ENCODE data around the gene PKNOX2.
"Not testable (repeated sequence)": the region's sequence is repeated elsewhere in the genome, so short reads cannot be mapped to it uniquely, and the experiment has no call there.

PKNOX2 gene

GRCh38 chr11:125201525-125202141 is 37.1 kb downstream of the PKNOX2 start:
- no peak for DNase-seq (ENCODE audit: low spot score)

- no peak for DNase-seq (ENCODE audit: low spot score)
Measured at GRCh38 chr11:125202362-125202880, 37.9 kb downstream of the PKNOX2 start.

GRCh38 chr11:125202977-125203376 is 38.4 kb downstream of the PKNOX2 start:
- DNase-seq (ENCODE audit: low spot score): no peak

GRCh38 chr11:125207866-125208425 is 43.4 kb downstream of the PKNOX2 start:
- DNase-seq (ENCODE audit: low spot score): no peak

- no peak for DNase-seq (ENCODE audit: low spot score)
Measured at GRCh38 chr11:125210066-125210465, 45.5 kb downstream of the PKNOX2 start.

DNA sequence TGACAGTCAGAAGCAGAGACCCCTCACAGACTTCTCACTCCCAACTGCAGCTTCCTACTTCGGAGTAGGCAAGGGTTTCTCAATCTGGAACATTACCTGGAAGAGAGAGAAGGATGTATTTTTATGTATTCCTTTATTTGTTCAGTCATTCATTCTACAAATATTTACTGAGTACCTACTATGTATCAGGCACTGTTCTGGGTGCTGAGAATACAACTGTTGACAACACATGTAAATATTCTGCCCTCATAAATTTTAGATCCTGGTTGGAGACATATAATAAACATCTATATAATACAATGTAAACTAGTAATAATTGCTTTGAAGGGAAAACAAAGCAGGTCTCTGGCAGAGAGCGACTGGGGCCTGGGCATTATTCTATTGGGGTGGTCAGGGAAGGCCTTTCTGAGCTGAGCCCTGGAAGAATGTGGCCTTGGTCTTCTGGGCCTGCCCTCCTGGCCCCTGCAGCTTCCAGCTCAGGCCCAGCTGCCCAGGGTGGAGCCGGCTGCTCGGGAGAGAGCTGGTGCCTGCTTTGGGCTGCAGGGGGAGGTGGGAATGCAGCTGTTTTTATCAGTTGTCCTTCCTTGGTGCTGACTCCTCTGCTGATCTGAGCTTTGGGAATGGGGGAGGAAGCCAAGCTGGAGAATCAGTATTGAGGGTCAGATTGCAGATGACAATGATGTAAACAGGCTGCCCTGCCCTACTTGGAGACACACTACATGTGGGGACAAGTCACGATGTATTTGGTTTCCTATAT is 46.8 kb downstream of the PKNOX2 start:
- no peak for DNase-seq (ENCODE audit: low spot score)

DNA sequence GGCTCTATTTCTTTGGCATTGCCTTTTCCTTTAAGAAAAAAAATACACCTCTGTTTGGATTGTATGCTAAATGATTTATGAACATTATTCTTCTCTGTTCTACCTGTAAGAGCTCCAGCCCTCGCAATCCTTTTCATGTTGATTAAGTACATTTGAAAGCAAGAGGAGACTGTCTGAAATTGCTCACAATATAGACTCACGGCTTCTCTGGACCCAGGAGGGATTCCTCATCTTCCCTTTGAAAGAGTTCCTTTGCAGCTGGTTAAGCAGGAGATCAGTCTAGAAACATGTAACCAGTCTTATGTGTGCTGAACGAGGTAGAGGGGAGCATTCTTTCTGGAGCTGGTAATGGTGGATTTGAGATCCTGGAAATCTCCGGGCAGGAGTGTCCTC is 47.4 kb downstream of the PKNOX2 start:
- DNase-seq (ENCODE audit: low spot score): no peak

GRCh38 chr11:125214601-125215565 is 50.3 kb downstream of the PKNOX2 start:
- DNase-seq (ENCODE audit: low spot score): no peak

GRCh38 chr11:125215976-125216375 is 51.4 kb downstream of the PKNOX2 start:
- no peak for DNase-seq (ENCODE audit: low spot score)

DNA sequence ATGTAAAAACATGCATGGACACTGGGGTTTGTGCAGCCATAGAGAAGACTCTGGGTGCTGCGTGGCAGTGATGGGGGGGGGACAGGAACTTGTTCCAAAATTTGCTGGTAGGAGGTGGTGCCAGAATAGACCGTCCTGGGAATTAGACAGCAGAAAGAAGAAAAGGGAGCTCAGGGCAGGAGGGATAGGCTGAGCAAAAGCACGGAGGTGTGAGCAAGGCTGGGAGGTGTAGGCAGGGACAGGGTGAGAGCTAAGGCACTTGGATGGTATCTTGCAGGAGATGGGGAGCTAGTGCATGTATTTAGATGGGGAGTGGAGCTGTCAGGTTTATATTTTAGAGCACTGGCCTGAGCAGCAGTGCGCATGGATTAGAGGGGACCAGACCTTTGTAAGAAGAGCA is 53.8 kb downstream of the PKNOX2 start:
- DNase-seq (ENCODE audit: low spot score): no peak

- DNase-seq (ENCODE audit: low spot score): no peak
Measured at GRCh38 chr11:125221461-125221860, 56.9 kb downstream of the PKNOX2 start.

DNA sequence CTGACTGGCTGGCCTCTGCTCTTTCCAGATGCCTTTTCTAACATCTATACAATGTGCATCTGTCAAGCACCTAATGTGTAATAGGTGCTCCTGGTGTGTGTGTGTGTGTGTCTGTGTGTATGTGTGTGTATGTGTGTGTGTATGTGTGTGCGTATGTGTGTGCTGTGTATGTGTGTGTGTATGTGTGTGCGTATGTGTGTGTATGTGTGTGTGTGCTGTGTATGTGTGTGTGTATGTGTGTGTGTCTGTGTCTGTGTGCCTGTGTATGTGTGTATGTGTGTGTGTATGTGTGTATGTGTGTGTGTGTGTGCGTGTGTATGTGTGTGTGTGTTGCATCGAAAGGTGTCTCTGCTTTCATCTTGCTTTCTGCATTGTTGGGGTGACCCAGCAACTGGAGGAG is 57.9 kb downstream of the PKNOX2 start:
- DNase-seq (ENCODE audit: low spot score): no peak

- not testable (repeated sequence) for DNase-seq (ENCODE audit: low spot score)
Measured at GRCh38 chr11:125223161-125223560, 58.6 kb downstream of the PKNOX2 start.

DNA sequence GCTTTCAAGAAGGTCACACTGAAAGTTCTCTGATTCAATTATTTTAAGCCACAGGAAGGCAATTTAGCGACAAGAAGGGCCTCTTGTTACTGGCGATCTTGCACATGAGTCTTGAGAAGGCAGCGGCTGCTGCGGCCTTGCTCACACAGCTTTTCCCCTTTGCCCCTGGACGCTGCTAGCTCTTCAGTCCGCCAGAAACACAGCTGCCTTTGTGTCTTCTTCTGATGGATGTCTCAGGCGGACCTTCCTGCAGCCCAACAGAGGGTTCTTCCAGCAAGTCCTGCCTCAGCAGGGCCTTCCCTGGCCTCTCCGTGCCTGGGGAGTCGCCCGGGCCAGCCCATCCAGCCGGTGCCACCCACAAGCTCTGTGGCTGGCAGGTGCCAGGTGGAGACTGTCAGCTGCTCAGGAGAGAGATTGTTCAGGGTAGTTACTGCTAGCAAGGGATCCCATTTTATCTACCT is 59.4 kb downstream of the PKNOX2 start:
- no peak for DNase-seq (ENCODE audit: low spot score)

GRCh38 chr11:125224391-125225021 is 60.0 kb downstream of the PKNOX2 start:
- no peak for DNase-seq (ENCODE audit: low spot score)

DNA sequence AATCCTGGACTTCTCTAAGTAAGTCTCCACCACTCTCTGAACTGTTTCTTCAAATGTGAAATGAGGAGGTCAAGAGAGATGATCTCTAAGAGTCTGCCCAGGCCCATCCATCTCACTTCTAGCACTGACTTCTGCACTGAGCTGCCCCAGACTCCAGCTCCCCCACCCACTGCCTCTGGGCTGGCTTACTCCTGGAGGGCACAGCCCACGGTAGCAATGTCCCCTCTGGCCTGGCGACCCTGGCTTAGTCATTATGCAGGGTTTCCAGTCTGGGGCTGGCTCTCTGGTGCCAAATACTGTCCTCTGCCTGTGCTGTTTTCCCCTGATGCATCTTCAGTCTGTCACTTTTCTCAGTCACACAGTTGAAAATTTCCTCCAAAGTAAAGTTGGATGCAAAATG is 60.9 kb downstream of the PKNOX2 start:
- no peak for DNase-seq (ENCODE audit: low spot score)

- DNase-seq (ENCODE audit: low spot score): no peak
Measured at GRCh38 chr11:125226031-125226430, 61.5 kb downstream of the PKNOX2 start.

GRCh38 chr11:125226706-125227105 is 62.2 kb downstream of the PKNOX2 start:
- DNase-seq (ENCODE audit: low spot score): no peak

GRCh38 chr11:125227151-125227550 is 62.6 kb downstream of the PKNOX2 start:
- no peak for DNase-seq (ENCODE audit: low spot score)

- no peak for DNase-seq (ENCODE audit: low spot score)
Measured at GRCh38 chr11:125228445-125228844, 63.9 kb downstream of the PKNOX2 start.

- no peak for DNase-seq (ENCODE audit: low spot score)
Measured at GRCh38 chr11:125228993-125229392, 64.4 kb downstream of the PKNOX2 start.
